Fibroblast of lung (primary cell): ENCODE measurements around the gene TMEM134. TPM values are rescaled to one million over a fixed set of nuclear protein-coding genes. Genes with fewer than 3 reads are reported as not detected.

Experiments used
- DNase-seq, 2 donors: peaks; one replicate each; pipeline versions ENCODE4 v3.0.0 to v3.0.0-alpha.2; 2010; ENCODE audit warnings: low read depth in 2 of 2
- H2AFZ ChIP-seq: 2 replicates; pipeline ENCODE4 v1.5.1; 2012; ENCODE audit warnings: low read length, control low read depth, inconsistent platforms
- H3K27ac ChIP-seq: 2 replicates; pipeline ENCODE4 v1.5.1; 2011; ENCODE audit warnings: low read length, control low read depth; ENCODE audit not compliant: insufficient read depth
- H3K27me3 ChIP-seq: 2 replicates; pipeline ENCODE4 v1.5.1; 2011; ENCODE audit warnings: mild to moderate bottlenecking, low read length; ENCODE audit not compliant: control insufficient read depth, insufficient read depth
- H3K36me3 ChIP-seq: 2 replicates; pipeline ENCODE4 v1.5.1; 2011; ENCODE audit warnings: low read length; ENCODE audit not compliant: control insufficient read depth, insufficient read depth
- H3K4me1 ChIP-seq: 2 replicates; pipeline ENCODE4 v1.5.1; 2011; ENCODE audit warnings: low read length; ENCODE audit not compliant: control insufficient read depth, insufficient read depth; ENCODE audit errors: extremely low read depth
- H3K4me2 ChIP-seq: 2 replicates; pipeline ENCODE4 v1.5.1; 2011; ENCODE audit warnings: low read length, control low read depth; ENCODE audit not compliant: insufficient read depth; ENCODE audit errors: extremely low read depth
- H3K4me3 ChIP-seq, 4 experiments: fragments of 200-600 bp in 1 of 4; sonication (generic) in 1 of 4; replicated peaks in 1 of 4; 2 replicates each; pipeline ENCODE4 v1.5.1; 2011 to 2016; ENCODE audit warnings: low read length in 4 of 4, low read depth in 3 of 4, mild to moderate bottlenecking in 3 of 4, control low read depth in 2 of 4, inconsistent platforms in 1 of 4, mixed read lengths in 1 of 4; ENCODE audit not compliant: insufficient read depth in 1 of 4; ENCODE audit errors: control extremely low read depth in 1 of 4
- H3K79me2 ChIP-seq: 2 replicates; pipeline ENCODE4 v1.5.1; 2012; ENCODE audit warnings: mild to moderate bottlenecking, low read length, inconsistent platforms; ENCODE audit not compliant: control insufficient read depth, insufficient read depth
- H3K9ac ChIP-seq: 2 replicates; pipeline ENCODE4 v1.5.1; 2011; ENCODE audit warnings: mild to moderate bottlenecking, low read length, control low read depth; ENCODE audit not compliant: insufficient read depth
- H3K9me3 ChIP-seq: 2 replicates; pipeline ENCODE4 v1.5.1; 2012; ENCODE audit warnings: low read depth, low read length; ENCODE audit not compliant: control insufficient read depth, insufficient read depth
- H4K20me1 ChIP-seq: 2 replicates; pipeline ENCODE4 v1.5.1; 2011; ENCODE audit warnings: low read length; ENCODE audit not compliant: control insufficient read depth, insufficient read depth; ENCODE audit errors: extremely low read depth
- EZH2 ChIP-seq: IDR thresholded peaks from 2 replicates; pipeline ENCODE4 v1.5.1; 2012; ENCODE audit warnings: low read length, control low read depth, mild to moderate bottlenecking; ENCODE audit errors: missing control alignments
- polyA plus RNA-seq, 2 donors: library from polyadenylated mRNA; depleted of rRNA in 1 of 2; stranded (reverse) in 1 of 2; unstranded in 1 of 2; fragments of >200 nt; gene quantifications; 2 replicates each; pipeline ENCODE4 v1.2.1, GENCODE V29; 2011 to 2012; ENCODE audit warnings: missing spikeins in 1 of 2
- total RNA-seq: library from RNA; depleted of rRNA; stranded (reverse); fragments of >200 nt; gene quantifications from 2 replicates; pipeline ENCODE4 v1.2.1, GENCODE V29; 2014
- TF ChIP-seq, protein P1 (sequence below), 2 donors: IDR thresholded peaks in 1 of 2; conservative IDR thresholded peaks in 1 of 2; 1 replicate in 1 of 2; 2 replicates in 1 of 2; pipeline ENCODE4 v1.5.1; 2011 to 2012; ENCODE audit warnings: low read length in 2 of 2, control low read depth in 1 of 2, inconsistent platforms in 1 of 2, low read depth in 1 of 2, mild to moderate bottlenecking in 1 of 2

The TMEM134 gene
- total and polyA plus RNA-seq, 2 donors (not counting 1 experiment from before 2014, with no cell fraction given): 11.2 to 22.0 TPM

GRCh38 chr11:67456068-67456705 lies 12.9 kb downstream of the TMEM134 start:
- Histone ChIP-seq H2AFZ (no peak overlapping the region), H3K36me3 (no peaks in the 10 kb centered on the region), H3K4me2 (no peak overlapping the region), H3K9me3 (no peaks in the 10 kb centered on the region), H3K4me3 (no peak overlapping the region), H3K27me3 (peaks cover 3% of the 10 kb centered on the region), H3K27ac (no peak overlapping the region), H4K20me1 (no peaks in the 10 kb centered on the region), H3K9ac (no peak overlapping the region), H3K4me1 (no peaks in the 10 kb centered on the region), H3K79me2 (no peaks in the 10 kb centered on the region)
- DNase-seq: no peak
- no peak for TF ChIP-seq EZH2
- TF ChIP-seq, protein P1, sequence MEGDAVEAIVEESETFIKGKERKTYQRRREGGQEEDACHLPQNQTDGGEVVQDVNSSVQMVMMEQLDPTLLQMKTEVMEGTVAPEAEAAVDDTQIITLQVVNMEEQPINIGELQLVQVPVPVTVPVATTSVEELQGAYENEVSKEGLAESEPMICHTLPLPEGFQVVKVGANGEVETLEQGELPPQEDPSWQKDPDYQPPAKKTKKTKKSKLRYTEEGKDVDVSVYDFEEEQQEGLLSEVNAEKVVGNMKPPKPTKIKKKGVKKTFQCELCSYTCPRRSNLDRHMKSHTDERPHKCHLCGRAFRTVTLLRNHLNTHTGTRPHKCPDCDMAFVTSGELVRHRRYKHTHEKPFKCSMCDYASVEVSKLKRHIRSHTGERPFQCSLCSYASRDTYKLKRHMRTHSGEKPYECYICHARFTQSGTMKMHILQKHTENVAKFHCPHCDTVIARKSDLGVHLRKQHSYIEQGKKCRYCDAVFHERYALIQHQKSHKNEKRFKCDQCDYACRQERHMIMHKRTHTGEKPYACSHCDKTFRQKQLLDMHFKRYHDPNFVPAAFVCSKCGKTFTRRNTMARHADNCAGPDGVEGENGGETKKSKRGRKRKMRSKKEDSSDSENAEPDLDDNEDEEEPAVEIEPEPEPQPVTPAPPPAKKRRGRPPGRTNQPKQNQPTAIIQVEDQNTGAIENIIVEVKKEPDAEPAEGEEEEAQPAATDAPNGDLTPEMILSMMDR (conservative IDR thresholded peaks at IDR 0.05 in 1 of 2, IDR thresholded peaks at IDR 0.05 in 1 of 2; ENCODE audit: low read depth in 1 of 2, low read length in 2 of 2): no peak

DNA sequence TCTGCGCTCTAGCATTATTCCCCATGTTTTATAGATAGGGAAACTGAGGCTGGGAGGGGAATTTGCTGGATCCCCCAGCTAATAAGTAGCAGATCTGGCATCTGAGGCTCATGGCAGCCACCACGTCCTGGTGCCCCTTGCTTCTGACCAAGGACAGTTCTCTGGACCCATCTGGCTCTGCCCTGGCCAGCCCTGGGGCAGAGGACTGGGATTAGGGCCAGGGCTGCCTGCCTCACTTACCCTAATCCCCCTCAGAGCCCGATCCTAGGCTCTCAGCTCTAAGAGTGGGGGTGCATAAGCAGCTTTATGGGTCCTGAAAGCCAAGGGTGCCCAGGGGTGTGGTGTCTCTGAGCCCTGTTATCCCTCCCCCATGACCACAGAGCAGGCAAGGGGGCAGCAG lies 14.0 kb downstream of the TMEM134 start, which contains the start of gene CABP4:
CABP4 (plus strand) TSS at position 301 of the 400 bp plus-strand sequence; CDS start at position 371, 70 bp downstream.
- no peaks in the 10 kb centered on the region for H3K36me3 ChIP-seq
- H3K4me3 ChIP-seq: no peak within 1 kb of the TSS
- H2AFZ ChIP-seq: no peak within 1 kb of the TSS
- no peaks in the 10 kb centered on the region for H3K9me3 ChIP-seq
- H3K27ac ChIP-seq: no peak within 1 kb of the TSS
- DNase-seq: no peak
- peaks cover 3% of the 10 kb centered on the region for H3K27me3 ChIP-seq
- TF ChIP-seq EZH2: no peak
- TF ChIP-seq, protein P1 (conservative IDR thresholded peaks at IDR 0.05 in 1 of 2, IDR thresholded peaks at IDR 0.05 in 1 of 2; ENCODE audit: low read depth in 1 of 2, low read length in 2 of 2): no peak
- no peaks in the 10 kb centered on the region for H3K79me2 ChIP-seq
- no peak within 1 kb of the TSS for H3K9ac ChIP-seq
- H3K4me1 ChIP-seq: no peaks in the 10 kb centered on the region
- no peaks in the 10 kb centered on the region for H4K20me1 ChIP-seq
- H3K4me2 ChIP-seq: no peak within 1 kb of the TSS

DNA sequence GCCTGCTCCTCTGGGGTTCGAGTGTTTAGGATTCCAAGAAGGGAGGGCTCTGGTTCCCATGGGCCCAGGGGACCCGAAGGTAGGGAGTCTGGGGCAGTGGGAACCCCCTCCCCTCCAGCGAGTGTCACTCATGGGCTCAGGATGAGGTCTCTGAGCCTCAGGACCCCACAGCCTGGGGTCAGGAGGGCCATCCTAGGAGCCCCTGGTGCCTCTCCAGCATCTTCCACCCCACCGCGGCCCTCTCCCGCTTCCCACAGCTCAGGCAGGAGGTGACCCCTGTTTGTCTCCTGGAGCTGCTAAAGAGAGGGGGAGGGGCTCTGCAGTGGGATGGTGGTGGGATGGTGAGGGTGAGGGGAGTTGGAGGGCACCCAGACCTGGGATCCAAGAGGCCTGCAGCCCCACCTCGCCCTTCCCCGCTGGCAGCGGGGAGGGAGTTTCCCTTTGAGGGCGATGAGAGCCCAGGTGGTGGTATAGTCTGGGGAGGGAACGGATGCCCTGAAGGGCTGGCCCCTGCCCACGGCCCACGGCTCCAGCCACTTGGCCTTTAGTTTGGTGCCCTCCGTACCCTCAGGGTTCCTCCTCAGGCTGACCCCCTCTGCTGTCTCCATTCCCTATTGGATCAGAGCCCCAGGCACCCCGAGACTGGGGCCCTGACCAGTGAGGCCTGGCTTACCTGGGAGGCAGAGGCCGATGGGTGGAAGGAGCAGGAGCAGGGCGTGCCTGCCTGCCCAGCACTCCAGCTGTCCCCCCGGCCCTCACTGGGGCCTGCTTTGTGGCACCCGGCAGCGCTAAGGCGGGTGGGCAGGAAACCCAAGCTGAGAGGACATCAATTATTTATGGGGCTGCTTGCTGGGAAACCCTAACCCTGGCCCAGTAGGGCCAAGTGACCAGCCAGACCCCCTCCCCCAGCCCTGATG lies 15.0 kb downstream of the TMEM134 start:
- DNase-seq: no peak
- TF ChIP-seq, protein P1 (conservative IDR thresholded peaks at IDR 0.05 in 1 of 2, IDR thresholded peaks at IDR 0.05 in 1 of 2; ENCODE audit: low read depth in 1 of 2, low read length in 2 of 2): no peak
- no peak for TF ChIP-seq EZH2
- Histone ChIP-seq H3K4me2 (no peak overlapping the region), H3K36me3 (no peaks in the 10 kb centered on the region), H3K9me3 (no peaks in the 10 kb centered on the region), H2AFZ (no peak overlapping the region), H3K79me2 (no peaks in the 10 kb centered on the region), H4K20me1 (no peaks in the 10 kb centered on the region), H3K4me3 (no peak overlapping the region), H3K27ac (no peak overlapping the region), H3K4me1 (no peaks in the 10 kb centered on the region), H3K9ac (no peak overlapping the region), H3K27me3 (peaks cover 3% of the 10 kb centered on the region)
